PC-9 (cell line): ENCODE results near the gene SBK3. TPM values are rescaled to one million over a fixed set of nuclear protein-coding genes. Genes with fewer than 3 reads are reported as not detected.

Experiments
- BruUV-seq: library from RNA; stranded (reverse); fragments of 400-500 nt; replicated peaks from 2 replicates; lab custom pipeline; 2021; lab: Mats Ljungman, UMichigan
- CTCF ChIA-PET: fragments of 300-600 bp; sonication (Branson Sonifier 250); formaldehyde crosslinking; loops from one replicate; lab custom pipeline; 2022; ENCODE audit warnings: antibody characterized with exemption; lab: Charles Lee
- POLR2A ChIA-PET: fragments of 300-600 bp; sonication (Branson Sonifier 250); formaldehyde crosslinking; loops from one replicate; lab custom pipeline; 2022; ENCODE audit warnings: antibody characterized with exemption; ENCODE audit not compliant: unreplicated experiment; lab: Charles Lee
- DNase-seq, 2 experiments: peaks; one replicate each; pipeline versions ENCODE4 v3.0.0 to v3.0.0-alpha.2; 2015 to 2022; ENCODE audit warnings: mixed read lengths in 1 of 2
- H2AFZ ChIP-seq: fragments of 200-600 bp; sonication (generic); 2 replicates; pipeline ENCODE4 v1.8.1; 2017; ENCODE audit warnings: antibody characterized with exemption
- H3F3A ChIP-seq: fragments of 200-600 bp; sonication (generic); 2 replicates; pipeline ENCODE4 v1.8.1; 2017; ENCODE audit warnings: antibody characterized with exemption, mild to moderate bottlenecking, low read depth; ENCODE audit not compliant: insufficient read depth
- H3K27ac ChIP-seq: fragments of 200-600 bp; sonication (generic); 2 replicates; pipeline ENCODE4 v1.6.1; 2016; ENCODE audit warnings: mixed run types
- H3K27me3 ChIP-seq: fragments of 200-600 bp; sonication (generic); 2 replicates; pipeline ENCODE4 v1.6.1; 2016; ENCODE audit warnings: low read depth, mixed run types; ENCODE audit not compliant: insufficient read depth
- H3K36me3 ChIP-seq: fragments of 200-600 bp; sonication (generic); 2 replicates; pipeline ENCODE4 v1.6.1; 2016; ENCODE audit warnings: low read depth, mixed run types
- H3K4me1 ChIP-seq: fragments of 200-600 bp; sonication (generic); replicated peaks from 2 replicates; pipeline ENCODE4 v1.6.1; 2016; ENCODE audit warnings: mixed run types; ENCODE audit not compliant: insufficient read depth
- H3K4me2 ChIP-seq: fragments of 200-600 bp; sonication (generic); 2 replicates; pipeline ENCODE4 v1.6.1; 2017; ENCODE audit warnings: mixed run types
- H3K4me3 ChIP-seq: fragments of 200-600 bp; sonication (generic); 2 replicates; pipeline ENCODE4 v1.6.1; 2016; ENCODE audit warnings: mixed run types
- H3K79me2 ChIP-seq: fragments of 200-600 bp; sonication (generic); 2 replicates; pipeline ENCODE4 v1.6.1; 2017; ENCODE audit warnings: low read depth, mixed run types
- H3K9me2 ChIP-seq: fragments of 200-600 bp; sonication (generic); 2 replicates; pipeline ENCODE4 v1.8.1; 2017; ENCODE audit warnings: mild to moderate bottlenecking; ENCODE audit not compliant: insufficient read depth
- H3K9me3 ChIP-seq: fragments of 200-600 bp; sonication (generic); 2 replicates; pipeline ENCODE4 v1.8.1; 2016; ENCODE audit warnings: low read depth; ENCODE audit not compliant: insufficient read depth
- H4K20me1 ChIP-seq: fragments of 200-600 bp; sonication (generic); 2 replicates; pipeline ENCODE4 v1.8.1; 2017; ENCODE audit not compliant: insufficient read depth
- EZH2 ChIP-seq: fragments of 200-600 bp; sonication (generic); IDR thresholded peaks from 2 replicates; pipeline ENCODE4 v1.8.0; 2017; ENCODE audit warnings: antibody characterized with exemption, low read depth
- intact Hi-C: fragments of 100-400 bp; cut with micrococcal nuclease; formaldehyde crosslinking; loops from one replicate; pipeline ENCODE4 v1.10.0; 2022; ENCODE audit not compliant: unreplicated experiment
- total RNA-seq: library from RNA; stranded (reverse); gene quantifications from 2 replicates; pipeline ENCODE4 v1.2.3, GENCODE V29; 2021
- TF ChIP-seq, protein P1 (sequence below): fragments of 200-600 bp; sonication (generic); conservative IDR thresholded peaks from 2 replicates; pipeline ENCODE4 v1.6.1; 2017; ENCODE audit warnings: mixed run types, antibody characterized with exemption, mild to moderate bottlenecking, moderate library complexity

SBK3 gene
- total RNA-seq, 1 experiment from 2014 or later: 41.4 TPM

DNA sequence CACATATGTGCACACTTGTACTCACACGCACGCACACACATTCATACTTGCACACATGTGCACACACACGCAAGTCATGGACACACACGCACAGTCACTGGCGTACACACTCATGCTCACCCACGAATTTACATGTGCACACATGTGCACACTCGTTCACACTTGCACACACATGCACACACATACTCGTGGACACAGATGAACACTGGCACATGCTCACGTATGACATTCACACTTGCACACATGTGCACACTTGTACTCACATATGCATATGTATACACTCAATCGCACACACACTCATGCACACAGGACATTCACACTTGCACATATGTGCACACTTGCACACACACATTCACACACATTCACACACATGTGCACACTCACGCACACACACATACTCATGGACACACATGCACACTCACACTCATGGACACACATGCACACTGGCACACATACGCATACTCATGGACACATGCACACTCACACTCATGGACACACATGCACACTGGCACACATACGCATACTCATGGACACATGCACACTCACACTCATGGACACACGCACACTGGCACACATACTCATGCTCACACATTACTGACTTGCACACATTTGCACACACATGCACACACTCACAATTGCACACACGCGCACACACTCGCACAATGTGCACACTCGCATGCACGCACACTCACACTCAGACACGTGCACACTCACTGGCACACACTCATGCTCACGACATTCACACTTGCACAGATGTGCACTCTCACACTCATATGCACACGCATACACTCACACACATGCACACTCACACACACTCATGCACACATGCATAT lies 17.9 kb downstream of the SBK3 start:
- H4K20me1 ChIP-seq: no peaks in the 10 kb centered on the region
- H3K4me3 ChIP-seq: no peak overlapping the region
- H3K4me1 ChIP-seq: peaks cover 12% of the 10 kb centered on the region
- no peaks in the 10 kb centered on the region for H3K36me3 ChIP-seq
- no peak for DNase-seq
- H3K9me3 ChIP-seq: no peaks in the 10 kb centered on the region
- H3K9me2 ChIP-seq: no peaks in the 10 kb centered on the region
- ChIA-PET POLR2A (interaction anchor here (0.7 kb wide), 1 partner anchor 17 kb away, joined by 4 read pairs; no protein-coding TSS in a partner anchor), CTCF (no interaction called here)
- no peak overlapping the region for H3K4me2 ChIP-seq
- no peak overlapping the region for H2AFZ ChIP-seq
- no peak overlapping the region for H3K27ac ChIP-seq
- H3K27me3 ChIP-seq: no peaks in the 10 kb centered on the region
- intact Hi-C loops: loop anchor here (2.0 kb wide), 1 partner anchor 59 kb away; no protein-coding TSS in a partner anchor
- no peak for TF ChIP-seq EZH2
- TF ChIP-seq, protein P1, sequence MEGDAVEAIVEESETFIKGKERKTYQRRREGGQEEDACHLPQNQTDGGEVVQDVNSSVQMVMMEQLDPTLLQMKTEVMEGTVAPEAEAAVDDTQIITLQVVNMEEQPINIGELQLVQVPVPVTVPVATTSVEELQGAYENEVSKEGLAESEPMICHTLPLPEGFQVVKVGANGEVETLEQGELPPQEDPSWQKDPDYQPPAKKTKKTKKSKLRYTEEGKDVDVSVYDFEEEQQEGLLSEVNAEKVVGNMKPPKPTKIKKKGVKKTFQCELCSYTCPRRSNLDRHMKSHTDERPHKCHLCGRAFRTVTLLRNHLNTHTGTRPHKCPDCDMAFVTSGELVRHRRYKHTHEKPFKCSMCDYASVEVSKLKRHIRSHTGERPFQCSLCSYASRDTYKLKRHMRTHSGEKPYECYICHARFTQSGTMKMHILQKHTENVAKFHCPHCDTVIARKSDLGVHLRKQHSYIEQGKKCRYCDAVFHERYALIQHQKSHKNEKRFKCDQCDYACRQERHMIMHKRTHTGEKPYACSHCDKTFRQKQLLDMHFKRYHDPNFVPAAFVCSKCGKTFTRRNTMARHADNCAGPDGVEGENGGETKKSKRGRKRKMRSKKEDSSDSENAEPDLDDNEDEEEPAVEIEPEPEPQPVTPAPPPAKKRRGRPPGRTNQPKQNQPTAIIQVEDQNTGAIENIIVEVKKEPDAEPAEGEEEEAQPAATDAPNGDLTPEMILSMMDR: no peak
- H3K79me2 ChIP-seq: no peaks in the 10 kb centered on the region
- BruUV-seq: no TSS peak
- peaks cover 22% of the 10 kb centered on the region; the same call in 1 of the 2 replicates for H3F3A ChIP-seq

GRCh38 chr19:55526216-55527196 lies 18.8 kb downstream of the SBK3 start:
- Histone ChIP-seq H3K79me2 (no peaks in the 10 kb centered on the region), H3K4me2 (peak overlapping the region; percentile 47), H3K27me3 (no peaks in the 10 kb centered on the region), H3K4me1 (peaks cover 12% of the 10 kb centered on the region), H3F3A (peaks cover 22% of the 10 kb centered on the region; the same call in 1 of the 2 replicates), H3K27ac (no peak overlapping the region), H2AFZ (no peak overlapping the region), H3K36me3 (no peaks in the 10 kb centered on the region), H4K20me1 (no peaks in the 10 kb centered on the region), H3K9me2 (no peaks in the 10 kb centered on the region), H3K9me3 (no peaks in the 10 kb centered on the region), H3K4me3 (no peak overlapping the region)
- intact Hi-C loops: loop anchor here (1.0 to 2.0 kb wide), 2 partner anchors 20 to 60 kb away; no protein-coding TSS in a partner anchor
- POLR2A ChIA-PET: interaction anchor here (0.5 to 0.7 kb wide), 3 partner anchors 20 to 65 kb away, joined by 4 to 17 read pairs (median 5); no protein-coding TSS in a partner anchor
- CTCF ChIA-PET: interaction anchor here (0.5 to 0.6 kb wide), 2 partner anchors 17 to 212 kb away, joined by 6 to 7 read pairs; no protein-coding TSS in a partner anchor
- TF ChIP-seq EZH2: no peak
- DNase-seq: peak; percentile 84 to 87
- no TSS peak for BruUV-seq

- intact Hi-C loops: loop anchor here (1.0 to 2.0 kb wide), 2 partner anchors 21 to 61 kb away; no protein-coding TSS in a partner anchor
- H4K20me1 ChIP-seq: no peaks in the 10 kb centered on the region
- H3K4me3 ChIP-seq: no peak overlapping the region
- H3F3A ChIP-seq: peaks cover 24% of the 10 kb centered on the region
- no peaks in the 10 kb centered on the region for H3K79me2 ChIP-seq
- H3K9me2 ChIP-seq: no peaks in the 10 kb centered on the region
- no peak overlapping the region for H3K27ac ChIP-seq
- POLR2A ChIA-PET: interaction anchor here (0.5 to 0.7 kb wide), 2 partner anchors 21 to 64 kb away, joined by 4 to 17 read pairs; no protein-coding TSS in a partner anchor
- no peaks in the 10 kb centered on the region for H3K36me3 ChIP-seq
- H3K4me2 ChIP-seq: peak overlapping the region; percentile 47
- BruUV-seq: no TSS peak
- peaks cover 12% of the 10 kb centered on the region for H3K4me1 ChIP-seq
- DNase-seq: no peak
- CTCF ChIA-PET: interaction anchor here (0.5 to 0.6 kb wide), 2 partner anchors 18 to 211 kb away, joined by 6 to 7 read pairs; no protein-coding TSS in a partner anchor
- TF ChIP-seq EZH2: no peak
- TF ChIP-seq, protein P1: no peak
- no peak overlapping the region for H2AFZ ChIP-seq
- no peaks in the 10 kb centered on the region for H3K27me3 ChIP-seq
- no peaks in the 10 kb centered on the region for H3K9me3 ChIP-seq
These were observed 19.8 kb downstream of the SBK3 start for GRCh38 chr19:55525289-55526101.
